HEK293 (cell line): Measurements from ENCODE around the gene HDAC7.
A peak's percentile ranks its signal among the peaks of the same experiment; 100 is the strongest.

Source experiments
- CTCF ChIA-PET: fragments of 350-600 bp; formaldehyde crosslinking; extraction: SDS; loops from one replicate; lab custom pipeline; 2021; ENCODE audit warnings: antibody characterized with exemption; lab: Yijun Ruan, JAX
- POLR2A ChIA-PET: fragments of 300-600 bp; formaldehyde crosslinking; extraction: SDS; loops from one replicate; lab custom pipeline; 2020; ENCODE audit warnings: antibody characterized with exemption, inconsistent platforms; lab: Yijun Ruan, JAX
- H3K27ac ChIP-seq: fragments of 200-500 bp; sonication (Bioruptor generic); 2 replicates; pipeline ENCODE4 v1.5.1; 2014; ENCODE audit warnings: low read depth, low read length, control low read depth, inconsistent platforms; ENCODE audit errors: extremely low read depth
- H3K36me3 ChIP-seq, 2 experiments: fragments of 200-500 bp in 1 of 2; sonication (Bioruptor generic) in 1 of 2; 1 replicate in 1 of 2; 2 replicates in 1 of 2; pipeline ENCODE4 v1.5.1; 2014 to 2017; ENCODE audit warnings: inconsistent platforms in 2 of 2, low read length in 2 of 2; ENCODE audit not compliant: control insufficient read depth in 2 of 2, insufficient read depth in 1 of 2
- H3K4me1 ChIP-seq: fragments of 200-500 bp; sonication (Bioruptor generic); 2 replicates; pipeline ENCODE4 v1.5.1; 2014; ENCODE audit warnings: mild to moderate bottlenecking, low read length, inconsistent platforms; ENCODE audit not compliant: control insufficient read depth, insufficient read depth
- H3K4me3 ChIP-seq: 2 replicates; pipeline ENCODE4 v1.5.1; 2011; ENCODE audit warnings: low read depth, mild to moderate bottlenecking, control low read depth, low read length, moderate library complexity
- H3K9me3 ChIP-seq: fragments of 200-500 bp; sonication (Bioruptor generic); 2 replicates; pipeline ENCODE4 v1.5.1; 2014; ENCODE audit warnings: low read depth, low read length, inconsistent platforms; ENCODE audit not compliant: control insufficient read depth, insufficient read depth
- BCL11B ChIP-seq: fragments of 450-650 bp; formaldehyde crosslinking; IDR thresholded peaks from 2 replicates; pipeline ENCODE4 v1.5.1; 2016; ENCODE audit warnings: low read depth, missing biosample characterization, missing genetic modification characterization
- RBAK ChIP-seq: fragments of 450-650 bp; formaldehyde crosslinking; IDR thresholded peaks from 2 replicates; pipeline ENCODE4 v1.5.1; 2016; ENCODE audit warnings: missing biosample characterization, missing genetic modification characterization
- SP3 ChIP-seq: fragments of 450-650 bp; formaldehyde crosslinking; IDR thresholded peaks from 2 replicates; pipeline ENCODE4 v1.5.1; 2016; ENCODE audit warnings: missing biosample characterization, missing genetic modification characterization
- ZFP69B ChIP-seq: fragments of 450-650 bp; formaldehyde crosslinking; IDR thresholded peaks from 2 replicates; pipeline ENCODE4 v1.5.1; 2016; ENCODE audit warnings: missing biosample characterization, missing genetic modification characterization
- ZIC2 ChIP-seq: fragments of 450-650 bp; formaldehyde crosslinking; IDR thresholded peaks from 2 replicates; pipeline ENCODE4 v1.5.1; 2016; ENCODE audit warnings: missing biosample characterization, missing genetic modification characterization
- ZNF169 ChIP-seq: fragments of 450-650 bp; formaldehyde crosslinking; IDR thresholded peaks from 2 replicates; pipeline ENCODE4 v1.5.1; 2016; ENCODE audit warnings: missing biosample characterization, missing genetic modification characterization
- ZNF214 ChIP-seq: fragments of 450-650 bp; formaldehyde crosslinking; IDR thresholded peaks from 2 replicates; pipeline ENCODE4 v1.5.1; 2017; ENCODE audit warnings: missing biosample characterization, mild to moderate bottlenecking, missing genetic modification characterization, borderline replicate concordance
- ZNF292 ChIP-seq: fragments of 450-650 bp; formaldehyde crosslinking; IDR thresholded peaks from 2 replicates; pipeline ENCODE4 v1.5.1; 2016; ENCODE audit warnings: low read depth, missing biosample characterization, missing genetic modification characterization, borderline replicate concordance
- ZNF548 ChIP-seq: fragments of 450-650 bp; formaldehyde crosslinking; IDR thresholded peaks from 2 replicates; pipeline ENCODE4 v1.5.1; 2016; ENCODE audit warnings: missing biosample characterization, missing genetic modification characterization
- ZNF560 ChIP-seq: fragments of 450-650 bp; formaldehyde crosslinking; IDR thresholded peaks from 2 replicates; pipeline ENCODE4 v1.5.1; 2017; ENCODE audit warnings: missing biosample characterization, missing genetic modification characterization, borderline replicate concordance
- ZNF561 ChIP-seq: fragments of 450-650 bp; IDR thresholded peaks from 2 replicates; pipeline ENCODE4 v1.5.1; 2018; ENCODE audit warnings: missing biosample characterization, missing genetic modification characterization, borderline replicate concordance
- ZNF600 ChIP-seq: fragments of 450-650 bp; formaldehyde crosslinking; IDR thresholded peaks from 2 replicates; pipeline ENCODE4 v1.5.1; 2016; ENCODE audit warnings: missing biosample characterization, missing genetic modification characterization
- ZNF660 ChIP-seq: fragments of 450-650 bp; IDR thresholded peaks from 2 replicates; pipeline ENCODE4 v1.5.1; 2018; ENCODE audit warnings: missing biosample characterization, mild to moderate bottlenecking, missing genetic modification characterization
- TF ChIP-seq, protein P1 (sequence below): fragments of 450-650 bp; formaldehyde crosslinking; IDR thresholded peaks from 2 replicates; pipeline ENCODE4 v1.5.1; 2016; ENCODE audit warnings: missing biosample characterization, missing genetic modification characterization
- TF ChIP-seq, protein P2 (sequence below): fragments of 450-650 bp; formaldehyde crosslinking; IDR thresholded peaks from 2 replicates; pipeline ENCODE4 v1.5.1; 2016; ENCODE audit warnings: missing biosample characterization, missing genetic modification characterization
- TF ChIP-seq, protein P3 (sequence below): fragments of 450-650 bp; formaldehyde crosslinking; IDR thresholded peaks from 2 replicates; pipeline ENCODE4 v1.5.1; 2016; ENCODE audit warnings: missing biosample characterization, missing genetic modification characterization
- TF ChIP-seq, protein P4 (sequence below): fragments of 450-650 bp; formaldehyde crosslinking; IDR thresholded peaks from 2 replicates; pipeline ENCODE4 v1.5.1; 2016; ENCODE audit warnings: missing biosample characterization, missing genetic modification characterization
- TF ChIP-seq, protein P5 (sequence below): fragments of 450-650 bp; formaldehyde crosslinking; IDR thresholded peaks from 2 replicates; pipeline ENCODE4 v1.5.1; 2016; ENCODE audit warnings: missing biosample characterization, missing genetic modification characterization
- TF ChIP-seq, protein P6 (sequence below): IDR thresholded peaks from 2 replicates; pipeline ENCODE4 v1.6.1; 2011; ENCODE audit warnings: mild to moderate bottlenecking, low read depth, low read length, borderline replicate concordance

The HDAC7 gene

DNA sequence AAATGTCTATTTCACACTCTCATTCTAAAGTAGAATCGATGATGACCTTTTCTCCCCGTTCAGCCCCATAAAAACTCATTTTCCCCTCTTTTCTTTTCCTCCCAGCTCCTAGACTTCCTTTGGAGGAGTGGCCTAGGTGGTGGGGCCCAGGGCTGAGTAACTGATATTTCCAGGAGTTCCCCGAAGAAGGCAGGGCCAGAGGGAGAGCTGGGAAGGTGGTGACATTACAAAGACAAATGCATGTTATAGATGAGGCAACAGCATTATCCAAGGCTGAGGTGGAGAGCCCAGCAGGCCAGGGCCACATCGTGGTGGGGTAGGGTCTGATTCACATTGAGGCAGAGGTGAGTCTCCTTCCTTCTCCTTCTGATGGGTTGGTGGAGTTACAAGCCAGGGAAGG lies 22.2 kb upstream of the HDAC7 start:
- H3K4me1 ChIP-seq, result no peaks in the 10 kb centered on the region
- CTCF ChIA-PET, result interaction anchor here (0.6 to 16.6 kb wide), 15 partner anchors 12 to 1272 kb away, joined by 3 to 271 read pairs (median 45); partner anchors contain the start of genes HDAC7, SLC48A1 and TMEM106C
- no peak overlapping the region for H3K27ac ChIP-seq
- H3K4me3 ChIP-seq, result no peak overlapping the region
- POLR2A ChIA-PET, result interaction anchor here (1.7 kb wide), 1 partner anchor 63 kb away, joined by 4 read pairs; the partner anchor contains the start of gene VDR
- peak; percentile 35; the same call in 1 of the 2 replicates for TF ChIP-seq ZFP69B (tag by site-specific recombination)
- TF ChIP-seq, protein P1, sequence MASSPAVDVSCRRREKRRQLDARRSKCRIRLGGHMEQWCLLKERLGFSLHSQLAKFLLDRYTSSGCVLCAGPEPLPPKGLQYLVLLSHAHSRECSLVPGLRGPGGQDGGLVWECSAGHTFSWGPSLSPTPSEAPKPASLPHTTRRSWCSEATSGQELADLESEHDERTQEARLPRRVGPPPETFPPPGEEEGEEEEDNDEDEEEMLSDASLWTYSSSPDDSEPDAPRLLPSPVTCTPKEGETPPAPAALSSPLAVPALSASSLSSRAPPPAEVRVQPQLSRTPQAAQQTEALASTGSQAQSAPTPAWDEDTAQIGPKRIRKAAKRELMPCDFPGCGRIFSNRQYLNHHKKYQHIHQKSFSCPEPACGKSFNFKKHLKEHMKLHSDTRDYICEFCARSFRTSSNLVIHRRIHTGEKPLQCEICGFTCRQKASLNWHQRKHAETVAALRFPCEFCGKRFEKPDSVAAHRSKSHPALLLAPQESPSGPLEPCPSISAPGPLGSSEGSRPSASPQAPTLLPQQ (tag by site-specific recombination), result peak; percentile 62; the same call in 1 of the 2 replicates
- TF ChIP-seq ZNF292 (tag by site-specific recombination), result no peak
- H3K36me3 ChIP-seq, result no peaks in the 10 kb centered on the region
- no peaks in the 10 kb centered on the region for H3K9me3 ChIP-seq

DNA sequence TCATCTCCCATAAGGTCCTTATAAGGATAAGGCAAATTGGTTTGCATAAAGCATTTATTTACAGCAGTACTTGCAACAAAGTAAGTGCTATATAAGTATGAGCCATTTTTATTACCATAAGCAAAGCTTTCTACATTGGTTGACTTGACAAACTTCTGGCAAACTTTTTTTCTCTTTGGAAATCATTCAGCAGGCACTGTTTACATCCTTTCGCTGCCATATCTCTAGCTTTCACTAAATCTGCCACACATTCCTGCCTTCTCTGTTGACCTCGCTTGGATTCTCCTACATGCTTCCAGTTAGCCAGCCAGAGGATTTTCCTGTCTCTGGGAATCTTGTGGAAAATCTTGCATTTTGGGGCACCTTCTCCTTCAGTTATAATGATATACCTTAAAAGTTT lies 21.8 kb upstream of the HDAC7 start:
- POLR2A ChIA-PET, result no interaction called here
- no peaks in the 10 kb centered on the region for H3K4me1 ChIP-seq
- no peaks in the 10 kb centered on the region for H3K9me3 ChIP-seq
- H3K27ac ChIP-seq, result no peak overlapping the region
- TF ChIP-seq, protein P2, sequence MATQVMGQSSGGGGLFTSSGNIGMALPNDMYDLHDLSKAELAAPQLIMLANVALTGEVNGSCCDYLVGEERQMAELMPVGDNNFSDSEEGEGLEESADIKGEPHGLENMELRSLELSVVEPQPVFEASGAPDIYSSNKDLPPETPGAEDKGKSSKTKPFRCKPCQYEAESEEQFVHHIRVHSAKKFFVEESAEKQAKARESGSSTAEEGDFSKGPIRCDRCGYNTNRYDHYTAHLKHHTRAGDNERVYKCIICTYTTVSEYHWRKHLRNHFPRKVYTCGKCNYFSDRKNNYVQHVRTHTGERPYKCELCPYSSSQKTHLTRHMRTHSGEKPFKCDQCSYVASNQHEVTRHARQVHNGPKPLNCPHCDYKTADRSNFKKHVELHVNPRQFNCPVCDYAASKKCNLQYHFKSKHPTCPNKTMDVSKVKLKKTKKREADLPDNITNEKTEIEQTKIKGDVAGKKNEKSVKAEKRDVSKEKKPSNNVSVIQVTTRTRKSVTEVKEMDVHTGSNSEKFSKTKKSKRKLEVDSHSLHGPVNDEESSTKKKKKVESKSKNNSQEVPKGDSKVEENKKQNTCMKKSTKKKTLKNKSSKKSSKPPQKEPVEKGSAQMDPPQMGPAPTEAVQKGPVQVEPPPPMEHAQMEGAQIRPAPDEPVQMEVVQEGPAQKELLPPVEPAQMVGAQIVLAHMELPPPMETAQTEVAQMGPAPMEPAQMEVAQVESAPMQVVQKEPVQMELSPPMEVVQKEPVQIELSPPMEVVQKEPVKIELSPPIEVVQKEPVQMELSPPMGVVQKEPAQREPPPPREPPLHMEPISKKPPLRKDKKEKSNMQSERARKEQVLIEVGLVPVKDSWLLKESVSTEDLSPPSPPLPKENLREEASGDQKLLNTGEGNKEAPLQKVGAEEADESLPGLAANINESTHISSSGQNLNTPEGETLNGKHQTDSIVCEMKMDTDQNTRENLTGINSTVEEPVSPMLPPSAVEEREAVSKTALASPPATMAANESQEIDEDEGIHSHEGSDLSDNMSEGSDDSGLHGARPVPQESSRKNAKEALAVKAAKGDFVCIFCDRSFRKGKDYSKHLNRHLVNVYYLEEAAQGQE (tag by site-specific recombination), result no peak
- TF ChIP-seq, protein P1 (tag by site-specific recombination), result no peak
- TF ChIP-seq ZNF169 (tag by site-specific recombination) (no peak), ZNF560 (tag by site-specific recombination) (no peak)
- no peak overlapping the region for H3K4me3 ChIP-seq
- CTCF ChIA-PET, result interaction anchor here (0.6 to 16.6 kb wide), 12 partner anchors 7 to 1272 kb away, joined by 3 to 271 read pairs (median 74); partner anchors contain the start of genes HDAC7 and SLC48A1
- no peaks in the 10 kb centered on the region for H3K36me3 ChIP-seq

DNA sequence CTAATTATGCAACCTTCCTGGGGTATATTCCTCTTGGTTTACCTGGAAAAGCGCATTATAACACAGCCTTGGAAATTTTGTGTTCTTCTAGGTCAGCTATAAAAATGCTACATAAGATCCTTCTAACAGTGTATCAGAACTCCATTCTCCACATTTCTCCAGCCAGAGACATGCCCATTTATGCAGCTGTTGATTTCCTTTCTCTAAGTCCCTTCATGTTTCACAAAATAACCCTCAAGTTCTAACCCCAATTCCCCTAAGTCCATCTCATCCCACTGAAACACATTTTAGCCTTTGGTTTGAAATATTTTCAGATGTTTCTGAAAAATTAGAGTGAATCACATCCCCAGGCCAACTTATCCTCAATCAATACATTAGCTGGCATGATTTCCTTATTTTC lies 20.9 kb upstream of the HDAC7 start:
- Histone ChIP-seq H3K27ac (no peak overlapping the region), H3K4me3 (no peak overlapping the region), H3K9me3 (no peaks in the 10 kb centered on the region), H3K36me3 (no peaks in the 10 kb centered on the region), H3K4me1 (no peaks in the 10 kb centered on the region)
- ChIA-PET CTCF (interaction anchor here (0.5 to 16.6 kb wide), 19 partner anchors 8 to 1373 kb away, joined by 3 to 271 read pairs (median 42); partner anchors contain the start of genes HDAC7 and SLC48A1), POLR2A (no interaction called here)
- TF ChIP-seq ZNF561 (tag by site-specific recombination) (no peak), ZNF660 (tag by site-specific recombination) (no peak), SP3 (no peak), RBAK (tag by site-specific recombination) (no peak), ZNF600 (tag by site-specific recombination) (no peak), ZNF548 (no peak), BCL11B (tag by site-specific recombination) (no peak), ZIC2 (tag by site-specific recombination) (no peak), ZNF214 (tag by site-specific recombination) (no peak)
- TF ChIP-seq, protein P3, sequence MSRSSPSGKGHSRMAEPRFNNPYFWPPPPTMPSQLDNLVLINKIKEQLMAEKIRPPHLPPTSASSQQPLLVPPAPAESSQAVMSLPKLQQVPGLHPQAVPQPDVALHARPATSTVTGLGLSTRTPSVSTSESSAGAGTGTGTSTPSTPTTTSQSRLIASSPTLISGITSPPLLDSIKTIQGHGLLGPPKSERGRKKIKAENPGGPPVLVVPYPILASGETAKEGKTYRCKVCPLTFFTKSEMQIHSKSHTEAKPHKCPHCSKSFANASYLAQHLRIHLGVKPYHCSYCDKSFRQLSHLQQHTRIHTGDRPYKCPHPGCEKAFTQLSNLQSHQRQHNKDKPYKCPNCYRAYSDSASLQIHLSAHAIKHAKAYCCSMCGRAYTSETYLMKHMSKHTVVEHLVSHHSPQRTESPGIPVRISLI (tag by site-specific recombination), result no peak
- TF ChIP-seq, protein P4, sequence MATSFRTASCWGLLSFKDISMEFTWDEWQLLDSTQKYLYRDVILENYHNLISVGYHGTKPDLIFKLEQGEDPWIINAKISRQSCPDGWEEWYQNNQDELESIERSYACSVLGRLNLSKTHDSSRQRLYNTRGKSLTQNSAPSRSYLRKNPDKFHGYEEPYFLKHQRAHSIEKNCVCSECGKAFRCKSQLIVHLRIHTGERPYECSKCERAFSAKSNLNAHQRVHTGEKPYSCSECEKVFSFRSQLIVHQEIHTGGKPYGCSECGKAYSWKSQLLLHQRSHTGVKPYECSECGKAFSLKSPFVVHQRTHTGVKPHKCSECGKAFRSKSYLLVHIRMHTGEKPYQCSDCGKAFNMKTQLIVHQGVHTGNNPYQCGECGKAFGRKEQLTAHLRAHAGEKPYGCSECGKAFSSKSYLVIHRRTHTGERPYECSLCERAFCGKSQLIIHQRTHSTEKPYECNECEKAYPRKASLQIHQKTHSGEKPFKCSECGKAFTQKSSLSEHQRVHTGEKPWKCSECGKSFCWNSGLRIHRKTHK (tag by site-specific recombination), result no peak
- TF ChIP-seq, protein P5, sequence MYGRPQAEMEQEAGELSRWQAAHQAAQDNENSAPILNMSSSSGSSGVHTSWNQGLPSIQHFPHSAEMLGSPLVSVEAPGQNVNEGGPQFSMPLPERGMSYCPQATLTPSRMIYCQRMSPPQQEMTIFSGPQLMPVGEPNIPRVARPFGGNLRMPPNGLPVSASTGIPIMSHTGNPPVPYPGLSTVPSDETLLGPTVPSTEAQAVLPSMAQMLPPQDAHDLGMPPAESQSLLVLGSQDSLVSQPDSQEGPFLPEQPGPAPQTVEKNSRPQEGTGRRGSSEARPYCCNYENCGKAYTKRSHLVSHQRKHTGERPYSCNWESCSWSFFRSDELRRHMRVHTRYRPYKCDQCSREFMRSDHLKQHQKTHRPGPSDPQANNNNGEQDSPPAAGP (tag by site-specific recombination), result no peak
- TF ChIP-seq, protein P6, sequence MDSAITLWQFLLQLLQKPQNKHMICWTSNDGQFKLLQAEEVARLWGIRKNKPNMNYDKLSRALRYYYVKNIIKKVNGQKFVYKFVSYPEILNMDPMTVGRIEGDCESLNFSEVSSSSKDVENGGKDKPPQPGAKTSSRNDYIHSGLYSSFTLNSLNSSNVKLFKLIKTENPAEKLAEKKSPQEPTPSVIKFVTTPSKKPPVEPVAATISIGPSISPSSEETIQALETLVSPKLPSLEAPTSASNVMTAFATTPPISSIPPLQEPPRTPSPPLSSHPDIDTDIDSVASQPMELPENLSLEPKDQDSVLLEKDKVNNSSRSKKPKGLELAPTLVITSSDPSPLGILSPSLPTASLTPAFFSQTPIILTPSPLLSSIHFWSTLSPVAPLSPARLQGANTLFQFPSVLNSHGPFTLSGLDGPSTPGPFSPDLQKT, result no peak
